ENCODE data around the gene RBM8A.

The RBM8A gene

GRCh38 chr1:145960468-145961108 lies 33.3 kb upstream of the RBM8A start:
- TF ChIP-seq CTCF (IDR thresholded peaks at IDR 0.05; ENCODE audit: low read depth, low read length, poor library complexity, severe bottlenecking) (peak; percentile 26), EZH2phosphoT487 (IDR thresholded peaks at IDR 0.05; ENCODE audit: borderline replicate concordance, low read length) (no peak)
- peak overlapping the region; percentile 81 for H3K4me3 ChIP-seq (ENCODE audit: low read length)
- H3K9me2 ChIP-seq (replicated peaks; ENCODE audit: control insufficient read depth, low read length), result no peaks in the 10 kb centered on the region
- peaks cover 41% of the 10 kb centered on the region for H3K79me2 ChIP-seq (ENCODE audit: control insufficient read depth, low read length)
- H3K36me3 ChIP-seq (ENCODE audit: control insufficient read depth, low read length), result peaks cover 7% of the 10 kb centered on the region; the same call in 1 of the 2 replicates
- H3K4me1 ChIP-seq (ENCODE audit: control insufficient read depth, low read length), result peaks cover 81% of the 10 kb centered on the region
- H3F3A ChIP-seq (ENCODE audit: control insufficient read depth, insufficient read depth), result peaks cover 28% of the 10 kb centered on the region
- no peak overlapping the region for H3K27ac ChIP-seq (ENCODE audit: low read depth, low read length)
- H3K4me2 ChIP-seq (ENCODE audit: low read length), result peak overlapping the region; percentile 98
- no peaks in the 10 kb centered on the region for H4K20me1 ChIP-seq (ENCODE audit: control insufficient read depth, insufficient read depth, low read depth, low read length)
- H3K27me3 ChIP-seq (ENCODE audit: control insufficient read depth, low read length), result no peaks in the 10 kb centered on the region
- H3K9me3 ChIP-seq (ENCODE audit: control insufficient read depth, insufficient read depth, low read length), result no peaks in the 10 kb centered on the region

DNA sequence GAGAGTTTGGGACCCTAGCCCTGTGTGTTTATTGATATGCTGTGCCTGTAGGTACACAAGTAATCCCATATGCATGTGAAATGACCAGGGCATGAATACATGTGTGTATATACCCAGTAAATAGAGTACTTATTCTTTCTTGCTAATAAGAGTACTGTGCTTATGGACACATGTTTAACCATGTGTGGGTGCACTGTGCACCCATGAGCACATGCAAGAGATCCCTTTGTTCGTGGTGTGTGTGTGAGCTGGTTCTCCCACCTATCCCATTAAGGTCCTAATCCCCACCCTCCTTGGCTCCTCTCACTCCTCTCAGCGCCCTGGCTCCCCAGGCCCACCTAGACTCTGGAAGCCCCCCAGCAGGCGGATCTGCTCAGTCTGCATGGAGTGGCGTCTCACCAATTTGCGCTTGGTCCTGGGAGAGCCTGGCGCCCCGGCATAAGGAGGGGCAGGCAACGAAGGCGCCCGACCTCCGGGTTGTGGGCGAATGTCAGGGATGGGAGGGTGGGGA lies 32.7 kb upstream of the RBM8A start:
- H3K36me3 ChIP-seq (ENCODE audit: control insufficient read depth, low read length), result peaks cover 10% of the 10 kb centered on the region; the same call in 1 of the 2 replicates
- H4K20me1 ChIP-seq (ENCODE audit: control insufficient read depth, insufficient read depth, low read depth, low read length), result no peaks in the 10 kb centered on the region
- peaks cover 79% of the 10 kb centered on the region for H3K4me1 ChIP-seq (ENCODE audit: control insufficient read depth, low read length)
- H3F3A ChIP-seq (ENCODE audit: control insufficient read depth, insufficient read depth), result peaks cover 28% of the 10 kb centered on the region
- TF ChIP-seq EZH2phosphoT487 (IDR thresholded peaks at IDR 0.05; ENCODE audit: borderline replicate concordance, low read length) (no peak), CTCF (IDR thresholded peaks at IDR 0.05; ENCODE audit: low read depth, low read length, poor library complexity, severe bottlenecking) (no peak)
- H3K27me3 ChIP-seq (ENCODE audit: control insufficient read depth, low read length), result no peaks in the 10 kb centered on the region
- peak overlapping the region; percentile 81 for H3K4me3 ChIP-seq (ENCODE audit: low read length)
- H3K79me2 ChIP-seq (ENCODE audit: control insufficient read depth, low read length), result peaks cover 41% of the 10 kb centered on the region
- H3K9me3 ChIP-seq (ENCODE audit: control insufficient read depth, insufficient read depth, low read length), result no peaks in the 10 kb centered on the region
- peak overlapping the region; percentile 98 for H3K4me2 ChIP-seq (ENCODE audit: low read length)
- H3K9me2 ChIP-seq (replicated peaks; ENCODE audit: control insufficient read depth, low read length), result no peaks in the 10 kb centered on the region
- no peak overlapping the region for H3K27ac ChIP-seq (ENCODE audit: low read depth, low read length)

DNA sequence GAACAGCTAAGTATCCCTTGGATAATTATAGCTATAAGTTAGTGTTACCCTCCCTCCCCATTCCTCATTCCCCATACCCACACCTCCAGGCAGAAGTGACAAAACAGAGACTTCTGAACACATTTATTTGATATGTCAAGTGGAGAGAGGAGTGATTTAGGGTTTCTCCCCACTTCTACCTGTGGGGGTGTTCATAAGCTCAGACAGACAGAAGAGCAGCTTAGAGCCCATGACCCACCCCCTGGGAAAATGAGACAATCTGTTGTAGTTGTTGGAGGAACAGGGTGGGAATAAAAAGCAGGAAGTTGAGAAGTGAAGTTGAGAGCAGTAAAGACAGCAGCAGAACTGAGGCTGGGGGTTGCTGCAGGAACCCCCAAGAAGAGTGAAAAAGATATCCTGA lies 32.0 kb upstream of the RBM8A start:
- Histone ChIP-seq H3K4me3 (ENCODE audit: low read length) (peak overlapping the region; percentile 87; the same call in 1 of the 2 replicates), H3K4me1 (ENCODE audit: control insufficient read depth, low read length) (peaks cover 86% of the 10 kb centered on the region), H4K20me1 (ENCODE audit: control insufficient read depth, insufficient read depth, low read depth, low read length) (no peaks in the 10 kb centered on the region), H3K9me3 (ENCODE audit: control insufficient read depth, insufficient read depth, low read length) (no peaks in the 10 kb centered on the region), H3K27me3 (ENCODE audit: control insufficient read depth, low read length) (no peaks in the 10 kb centered on the region), H3K4me2 (ENCODE audit: low read length) (peak overlapping the region; percentile 98), H3K36me3 (ENCODE audit: control insufficient read depth, low read length) (peaks cover 14% of the 10 kb centered on the region; the same call in 1 of the 2 replicates), H3K9me2 (replicated peaks; ENCODE audit: control insufficient read depth, low read length) (no peaks in the 10 kb centered on the region), H3K79me2 (ENCODE audit: control insufficient read depth, low read length) (peaks cover 46% of the 10 kb centered on the region), H3K27ac (ENCODE audit: low read depth, low read length) (no peak overlapping the region), H3F3A (ENCODE audit: control insufficient read depth, insufficient read depth) (peaks cover 28% of the 10 kb centered on the region)
- no peak for TF ChIP-seq CTCF (IDR thresholded peaks at IDR 0.05; ENCODE audit: low read depth, low read length, poor library complexity, severe bottlenecking)
- no peak for TF ChIP-seq EZH2phosphoT487 (IDR thresholded peaks at IDR 0.05; ENCODE audit: borderline replicate concordance, low read length)
